G401.6 (cell line): ENCODE results near the gene UGT1A3.
"Not testable (repeated sequence)": the region's sequence is repeated elsewhere in the genome, so short reads cannot be mapped to it uniquely, and the experiment has no call there.

Source experiments
- FAIRE-seq: peaks from 2 replicates; lab custom pipeline; 2012; peaks lifted over from hg19 to GRCh38; lab: Jason Lieb, UNC

The UGT1A3 gene

GRCh38 chr2:233728723-233729301 lies at the start of gene UGT1A3:
UGT1A3 (plus strand) TSS chr2:233729042; CDS start chr2:233729127, 85 bp downstream.
- FAIRE-seq, result no peak

- no peak for FAIRE-seq
Observed at GRCh38 chr2:233679196-233679595, 49.6 kb upstream of the UGT1A3 start.

DNA sequence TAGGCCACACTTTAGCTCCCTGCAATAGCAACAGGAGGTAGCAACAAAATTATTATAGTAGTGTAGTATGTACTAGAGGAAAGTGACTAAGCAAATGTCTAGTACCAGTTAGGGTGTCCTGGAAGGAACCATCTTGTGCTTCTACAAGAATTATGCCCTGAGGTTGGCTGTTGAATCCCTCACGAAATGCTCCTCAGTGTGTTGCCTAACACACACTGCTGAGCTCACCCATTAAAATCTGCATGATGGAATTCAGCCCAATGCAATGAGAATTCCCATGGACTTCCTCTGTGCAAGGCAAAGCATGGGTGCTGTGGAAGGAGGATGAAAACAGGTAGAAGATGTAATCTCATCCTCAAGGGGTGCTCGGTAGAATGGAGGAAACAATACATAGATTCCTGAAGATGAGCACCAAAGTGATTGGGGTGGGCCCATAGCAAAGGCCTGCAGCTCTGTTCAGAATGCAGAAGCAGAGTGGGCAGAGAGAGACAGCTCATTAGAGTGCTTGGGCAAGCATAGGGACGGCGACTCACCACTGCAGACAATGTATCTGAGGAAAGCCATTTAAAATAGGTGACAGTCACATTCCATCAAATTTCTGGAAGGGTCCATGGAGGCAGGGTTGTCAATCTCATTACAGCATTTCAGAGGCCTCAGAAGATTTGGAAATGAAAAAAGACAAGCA lies 48.3 kb upstream of the UGT1A3 start:
- no peak for FAIRE-seq

GRCh38 chr2:233681521-233682099 lies 47.2 kb upstream of the UGT1A3 start, which contains the start of gene UGT1A7:
UGT1A7 (plus strand) TSS chr2:233681901; CDS start chr2:233681938, 37 bp downstream.
- no peak for FAIRE-seq

GRCh38 chr2:233684640-233685039 lies 44.2 kb upstream of the UGT1A3 start:
- FAIRE-seq, result peak; percentile 17

- no peak for FAIRE-seq
Observed at GRCh38 chr2:233686928-233687327, 41.9 kb upstream of the UGT1A3 start.

GRCh38 chr2:233688341-233688740 lies 40.5 kb upstream of the UGT1A3 start:
- FAIRE-seq, result no peak

DNA sequence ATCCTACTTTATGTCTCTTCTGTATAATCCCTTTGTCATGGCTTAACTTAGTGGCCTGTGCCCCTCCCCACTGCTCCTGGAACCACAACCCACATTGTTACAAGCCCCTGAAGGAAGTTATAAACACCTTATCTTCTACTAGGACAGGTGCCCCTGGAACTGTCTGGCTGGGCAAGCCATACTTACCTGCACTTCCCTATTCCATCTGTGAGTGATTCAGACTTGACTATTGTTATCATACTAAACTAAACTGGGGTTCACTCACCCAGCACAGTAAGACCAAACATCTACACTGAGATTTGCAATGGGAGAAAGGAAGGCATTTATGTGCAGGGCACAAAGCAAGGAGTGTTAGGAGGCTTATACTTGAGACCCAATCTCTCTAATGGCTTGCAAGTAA lies 39.8 kb upstream of the UGT1A3 start:
- no peak for FAIRE-seq

DNA sequence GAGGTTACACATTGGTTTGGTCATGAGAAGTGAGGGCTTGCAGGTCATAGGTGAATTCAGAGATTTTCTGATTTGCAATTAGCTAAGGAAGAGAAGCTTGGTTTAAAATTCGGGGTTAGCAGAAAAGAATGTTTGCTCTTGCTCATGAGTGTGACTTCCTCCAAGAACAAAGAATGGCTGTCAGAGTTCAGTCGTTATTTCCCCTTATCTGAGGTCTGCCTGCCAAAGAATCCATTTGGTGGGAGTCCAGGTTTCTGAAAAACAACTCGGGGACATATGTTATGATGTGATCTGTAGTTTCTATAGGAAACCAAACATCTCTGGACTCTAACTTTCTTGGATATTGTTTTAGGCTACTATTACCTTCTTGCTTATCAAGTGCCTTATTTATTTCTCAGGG lies 39.3 kb upstream of the UGT1A3 start:
- no peak for FAIRE-seq

GRCh38 chr2:233690444-233690843 lies 38.4 kb upstream of the UGT1A3 start:
- no peak for FAIRE-seq

DNA sequence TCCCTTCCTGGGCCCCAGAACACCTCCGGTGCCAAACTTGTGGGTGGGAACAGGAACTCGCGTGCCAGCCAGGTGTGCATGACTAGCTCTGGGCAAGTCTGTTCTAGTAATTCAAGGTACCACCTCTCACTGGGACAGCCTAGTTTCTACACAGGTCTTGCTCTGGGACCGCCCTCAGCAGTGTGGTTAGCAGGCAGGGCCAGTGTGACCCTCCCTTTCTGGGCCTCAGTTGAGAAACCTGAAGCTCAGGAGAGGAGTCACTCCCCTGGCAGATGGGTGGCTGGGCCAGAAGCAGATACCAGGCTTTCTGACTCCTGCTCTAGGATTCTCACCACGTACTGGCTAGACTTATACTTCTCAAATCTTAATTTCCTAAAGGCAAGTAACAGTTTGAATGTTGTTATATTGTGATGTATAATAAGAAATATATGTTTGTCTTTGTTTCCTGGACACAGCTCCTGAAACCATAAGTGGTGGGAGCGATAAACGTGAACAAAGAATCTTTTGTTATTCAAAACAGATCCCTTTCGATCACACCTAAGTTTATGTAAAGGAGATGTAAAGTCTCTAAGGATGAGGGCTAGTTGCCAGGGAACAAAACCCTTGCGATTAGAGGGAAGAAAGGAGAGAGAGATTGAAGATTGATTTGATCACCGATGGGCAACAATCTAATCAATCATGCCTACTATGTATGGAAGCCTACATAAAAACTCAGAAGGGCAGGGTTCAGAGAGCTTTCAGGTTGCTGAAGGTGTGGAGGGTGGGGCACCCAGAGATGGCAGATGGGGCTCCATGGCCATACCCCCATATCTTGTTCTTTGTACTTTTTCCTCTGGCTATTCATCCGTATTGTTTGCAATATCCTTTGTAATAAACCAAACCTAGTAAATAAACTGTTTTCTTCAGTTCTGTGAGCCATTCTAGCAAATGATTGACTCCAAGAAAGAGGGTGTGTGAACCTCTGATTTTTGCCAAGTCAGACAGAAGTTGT lies 37.1 kb upstream of the UGT1A3 start:
- FAIRE-seq, result no peak

- FAIRE-seq, result no peak
Observed at GRCh38 chr2:233692648-233693047, 36.2 kb upstream of the UGT1A3 start, which contains the start of gene UGT1A6. UGT1A6 (plus strand) TSS chr2:233692890; CDS start chr2:233693005, 115 bp downstream.

DNA sequence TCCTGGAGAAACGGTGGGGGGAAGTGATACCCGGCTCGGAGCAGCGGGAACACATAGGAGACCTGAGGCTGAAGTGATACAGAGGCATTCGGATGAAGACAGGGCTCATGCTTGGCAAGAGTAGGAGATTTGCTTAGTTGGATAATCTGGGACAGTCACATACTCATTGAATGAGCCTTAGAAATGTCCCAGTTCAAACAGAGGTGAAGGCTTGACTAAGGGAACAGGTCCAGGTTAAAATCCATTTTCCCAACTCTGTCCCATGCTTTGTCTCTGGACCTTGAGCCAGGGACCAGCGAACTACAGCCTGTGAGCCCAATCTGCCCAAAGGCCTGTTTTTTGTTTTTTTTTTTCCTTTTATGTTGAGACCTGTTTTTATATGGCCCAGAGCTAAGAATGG lies 34.9 kb upstream of the UGT1A3 start:
- no peak for FAIRE-seq

GRCh38 chr2:233698740-233699139 lies 30.1 kb upstream of the UGT1A3 start:
- no peak for FAIRE-seq

DNA sequence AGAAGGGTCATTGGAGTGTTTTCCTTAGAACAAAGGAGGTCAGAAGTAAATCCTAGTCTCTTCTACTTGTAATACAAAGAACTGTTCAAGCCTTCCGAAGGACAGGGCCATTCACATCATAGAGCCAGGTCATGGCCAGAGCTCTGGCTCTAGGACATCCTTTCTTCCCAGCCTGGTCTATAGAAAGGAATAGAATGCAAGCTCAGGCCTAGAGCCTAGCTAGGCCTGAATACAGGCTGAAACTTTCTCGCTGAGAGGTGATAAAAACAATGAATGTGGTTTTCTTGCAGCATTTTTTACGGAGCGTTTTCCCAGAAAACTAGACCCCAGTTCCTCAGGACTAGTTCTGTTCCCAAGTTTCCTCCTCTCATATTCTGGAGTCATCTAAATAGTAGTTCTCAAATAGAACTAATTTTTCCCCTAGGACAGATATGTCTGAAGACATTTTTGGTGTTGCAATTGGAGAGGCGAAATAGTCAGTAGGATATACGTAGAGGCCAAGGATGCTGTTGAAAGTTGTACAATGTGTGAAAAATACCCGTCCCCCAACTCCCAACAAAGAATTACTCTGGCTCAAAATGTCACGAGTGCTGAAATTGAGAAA lies 29.3 kb upstream of the UGT1A3 start:
- FAIRE-seq, result no peak

GRCh38 chr2:233700028-233700635 lies 28.7 kb upstream of the UGT1A3 start:
- FAIRE-seq, result no peak

GRCh38 chr2:233700842-233701241 lies 28.0 kb upstream of the UGT1A3 start:
- FAIRE-seq, result not testable (repeated sequence)

GRCh38 chr2:233702238-233702637 lies 26.6 kb upstream of the UGT1A3 start:
- FAIRE-seq, result no peak

DNA sequence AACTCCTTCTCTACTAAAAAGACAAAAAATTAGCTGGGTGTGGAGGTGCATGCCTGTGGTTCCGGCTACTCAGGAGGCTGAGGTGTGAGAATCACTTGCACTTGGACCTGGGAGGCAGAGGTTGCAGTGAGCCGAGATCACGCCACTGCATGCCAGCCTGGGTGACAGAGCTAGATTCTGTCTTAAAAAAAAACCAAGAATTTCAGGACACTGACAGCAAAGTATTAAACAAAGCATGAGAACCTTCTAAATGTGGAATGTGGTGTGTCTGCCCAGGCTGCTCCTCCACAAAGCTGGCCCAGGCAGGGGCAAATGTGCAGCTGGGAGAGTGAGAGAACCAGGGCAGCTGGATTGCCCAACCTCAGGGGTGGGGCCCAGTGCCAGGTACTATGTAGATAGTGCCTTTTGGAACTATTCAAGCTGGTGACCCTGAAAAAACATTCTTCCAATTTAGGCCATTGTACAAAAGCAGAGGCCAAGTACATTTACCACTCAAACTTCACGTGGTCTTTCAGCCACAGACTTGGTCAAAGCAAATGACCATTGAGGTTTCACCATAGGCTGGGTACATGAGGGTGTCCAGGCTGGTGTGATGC lies 22.8 kb upstream of the UGT1A3 start:
- no peak for FAIRE-seq

DNA sequence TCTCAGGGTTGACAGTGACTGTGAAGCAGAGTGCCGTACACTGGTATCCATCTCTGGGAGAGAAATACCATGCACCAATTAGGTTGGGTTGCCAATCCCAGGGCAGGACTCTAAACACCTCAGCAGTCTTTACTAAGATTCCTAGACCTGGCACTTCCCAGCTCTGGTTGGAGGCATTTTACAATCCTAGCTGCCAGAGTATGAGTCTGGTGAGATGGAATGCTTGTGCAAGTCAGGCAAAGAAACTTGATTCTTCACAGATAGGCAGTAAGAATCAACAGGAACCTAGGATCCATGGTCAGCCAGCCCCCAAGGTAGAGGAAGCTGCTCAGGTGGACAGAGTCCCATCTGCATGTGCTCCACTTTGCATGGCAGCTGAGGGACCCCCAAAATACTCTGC lies 22.1 kb upstream of the UGT1A3 start:
- FAIRE-seq, result no peak
